OCI-LY1 (cell line): ENCODE measurements around the gene SSH3.
A peak's percentile ranks its signal among the peaks of the same experiment; 100 is the strongest.

Experiments
- H2AFZ ChIP-seq: fragments of 200-600 bp; sonication (generic), shearing (Covaris generic); 2 replicates; pipeline ENCODE4 v1.6.0; 2014; ENCODE audit warnings: antibody characterized with exemption, mild to moderate bottlenecking, low read length
- H3F3A ChIP-seq: fragments of 200-600 bp; sonication (generic), shearing (Covaris generic); 2 replicates; pipeline ENCODE4 v1.6.0; 2014; ENCODE audit warnings: mild to moderate bottlenecking, antibody characterized with exemption, low read length, moderate library complexity; ENCODE audit not compliant: insufficient read depth
- H3K27ac ChIP-seq: fragments of 200-600 bp; sonication (generic); 2 replicates; pipeline ENCODE4 v1.5.1; 2014; ENCODE audit warnings: low read length, mixed run types, mild to moderate bottlenecking, low read depth; ENCODE audit not compliant: poor library complexity, severe bottlenecking
- H3K27me3 ChIP-seq: fragments of 200-600 bp; sonication (generic); 2 replicates; pipeline ENCODE4 v1.6.0; 2014; ENCODE audit warnings: antibody characterized with exemption, mild to moderate bottlenecking, low read length, moderate library complexity; ENCODE audit not compliant: insufficient read depth
- H3K36me3 ChIP-seq: fragments of 200-600 bp; sonication (generic); 2 replicates; pipeline ENCODE4 v1.6.1; 2014; ENCODE audit warnings: mild to moderate bottlenecking, antibody characterized with exemption, low read length, moderate library complexity, mixed read lengths; ENCODE audit not compliant: insufficient read depth
- H3K4me1 ChIP-seq: fragments of 200-600 bp; sonication (generic); 2 replicates; pipeline ENCODE4 v1.5.1; 2014; ENCODE audit warnings: mild to moderate bottlenecking, low read length, moderate library complexity; ENCODE audit not compliant: insufficient read depth, severe bottlenecking
- H3K4me2 ChIP-seq: fragments of 200-600 bp; sonication (generic), shearing (Covaris generic); 2 replicates; pipeline ENCODE4 v1.6.1; 2014; ENCODE audit warnings: low read length
- H3K4me3 ChIP-seq: fragments of 200-600 bp; sonication (generic); 2 replicates; pipeline ENCODE4 v1.5.1; 2014; ENCODE audit warnings: low read length, low read depth, mild to moderate bottlenecking, mixed read lengths; ENCODE audit not compliant: poor library complexity, severe bottlenecking
- H3K79me2 ChIP-seq: fragments of 200-600 bp; shearing (Covaris generic); 2 replicates; pipeline ENCODE4 v1.6.1; 2016; ENCODE audit warnings: mixed run types, low read length, mixed read lengths; ENCODE audit not compliant: insufficient read depth
- H3K9ac ChIP-seq: fragments of 200-600 bp; sonication (generic), shearing (Covaris generic); 2 replicates; pipeline ENCODE4 v1.6.1; 2014; ENCODE audit warnings: mild to moderate bottlenecking, low read length, mixed read lengths
- H3K9me2 ChIP-seq: fragments of 200-600 bp; sonication (generic), shearing (Covaris generic); 2 replicates; pipeline ENCODE4 v1.6.1; 2014; ENCODE audit warnings: low read depth, mild to moderate bottlenecking, low read length, mixed read lengths
- H3K9me3 ChIP-seq: fragments of 200-600 bp; shearing (Covaris generic); 2 replicates; pipeline ENCODE4 v1.6.1; 2014; ENCODE audit warnings: low read length, mixed read lengths
- H4K20me1 ChIP-seq: fragments of 200-600 bp; sonication (generic), shearing (Covaris generic); 2 replicates; pipeline ENCODE4 v1.6.0; 2016; ENCODE audit warnings: mild to moderate bottlenecking, low read length; ENCODE audit not compliant: insufficient read depth
- CTCF ChIP-seq: fragments of 200-600 bp; sonication (generic), shearing (Covaris generic); IDR thresholded peaks from 2 replicates; pipeline ENCODE4 v1.5.1; 2017; ENCODE audit warnings: mild to moderate bottlenecking, antibody characterized with exemption, low read length, moderate library complexity, mixed read lengths
- EZH2 ChIP-seq: fragments of 200-600 bp; sonication (generic), shearing (Covaris generic); IDR thresholded peaks from 2 replicates; pipeline ENCODE4 v1.8.0; 2017; ENCODE audit warnings: borderline replicate concordance, mixed run types, mild to moderate bottlenecking, antibody characterized with exemption, low read length, moderate library complexity, mixed read lengths

SSH3 gene

DNA sequence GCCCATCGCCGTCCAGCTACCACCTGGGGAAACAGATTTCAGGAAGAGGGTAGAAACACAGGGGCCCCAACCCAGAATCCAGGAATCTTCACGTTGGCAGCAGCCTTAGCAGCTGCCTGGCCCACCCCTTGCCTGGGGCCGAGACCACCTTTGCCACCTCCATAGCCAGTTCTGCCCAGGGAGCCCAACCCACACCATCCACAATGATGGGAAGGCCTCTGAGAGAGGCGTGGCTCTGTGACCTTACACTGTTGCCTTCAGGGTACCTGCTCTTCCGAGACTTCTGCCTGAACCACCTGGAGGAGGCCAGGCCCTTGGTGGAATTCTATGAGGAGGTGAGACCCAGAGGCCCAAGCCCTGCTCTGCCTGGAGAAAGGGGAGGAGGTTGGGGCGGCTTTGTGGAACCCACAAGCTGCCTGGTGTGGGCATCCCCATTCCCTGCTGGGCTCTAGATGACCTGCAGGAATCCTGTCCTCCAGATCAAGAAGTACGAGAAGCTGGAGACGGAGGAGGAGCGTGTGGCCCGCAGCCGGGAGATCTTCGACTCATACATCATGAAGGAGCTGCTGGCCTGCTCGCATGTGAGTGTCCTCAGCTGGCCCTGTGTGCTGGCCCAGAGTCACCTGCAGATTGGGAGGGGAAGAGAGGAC, 24.3 kb upstream of the SSH3 start:
- Histone ChIP-seq H3K9me2 (no peaks in the 10 kb centered on the region), H3F3A (no peaks in the 10 kb centered on the region), H3K27me3 (no peaks in the 10 kb centered on the region), H3K79me2 (peaks cover 7% of the 10 kb centered on the region; the same call in 1 of the 2 replicates), H3K4me3 (no peak overlapping the region), H3K4me2 (no peak overlapping the region), H3K27ac (peak overlapping the region; percentile 98), H3K36me3 (peaks cover 82% of the 10 kb centered on the region), H4K20me1 (no peaks in the 10 kb centered on the region), H3K4me1 (peaks cover 45% of the 10 kb centered on the region), H3K9ac (peak overlapping the region; percentile 78; the same call in 1 of the 2 replicates), H2AFZ (no peak overlapping the region), H3K9me3 (no peaks in the 10 kb centered on the region)
- TF ChIP-seq EZH2 (no peak), CTCF (no peak)

DNA sequence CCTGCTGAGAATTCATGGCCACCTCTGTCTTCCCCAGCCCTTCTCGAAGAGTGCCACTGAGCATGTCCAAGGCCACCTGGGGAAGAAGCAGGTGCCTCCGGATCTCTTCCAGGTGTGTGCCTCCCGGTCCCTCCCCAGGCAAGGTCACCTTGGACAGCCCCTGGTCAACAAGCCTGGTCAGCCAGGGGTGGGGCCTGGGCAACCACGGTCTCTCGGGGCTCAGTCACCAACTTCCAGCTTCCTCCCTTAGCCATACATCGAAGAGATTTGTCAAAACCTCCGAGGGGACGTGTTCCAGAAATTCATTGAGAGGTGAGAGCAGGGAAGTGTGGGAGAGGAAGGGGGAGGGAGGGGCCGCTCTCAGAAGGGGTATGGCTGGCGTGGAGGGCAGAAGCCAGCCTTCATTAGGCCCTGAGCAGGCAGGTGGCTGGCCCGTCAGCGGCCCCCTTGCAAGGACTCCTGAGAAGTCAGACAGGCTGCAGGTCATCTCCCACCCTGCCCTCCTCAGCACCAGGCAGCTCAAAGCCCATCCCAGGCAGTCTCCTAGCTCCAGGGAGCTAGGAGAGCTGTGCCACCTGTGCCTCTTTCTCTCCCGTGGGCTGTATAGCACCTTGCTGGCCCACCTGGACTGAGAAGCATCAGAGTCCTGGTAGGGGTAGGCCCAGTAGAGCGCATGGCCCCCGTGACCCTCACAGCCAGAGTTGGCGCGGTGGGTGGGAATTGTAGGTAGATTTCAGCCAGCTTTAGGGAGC, 23.6 kb upstream of the SSH3 start:
- Histone ChIP-seq H3K4me1 (peaks cover 38% of the 10 kb centered on the region), H3K9me3 (no peaks in the 10 kb centered on the region), H3K4me3 (no peak overlapping the region), H3K9ac (no peak overlapping the region), H3F3A (no peaks in the 10 kb centered on the region), H2AFZ (no peak overlapping the region), H3K79me2 (peaks cover 3% of the 10 kb centered on the region; the same call in 1 of the 2 replicates), H4K20me1 (no peaks in the 10 kb centered on the region), H3K27ac (no peak overlapping the region), H3K27me3 (no peaks in the 10 kb centered on the region), H3K9me2 (no peaks in the 10 kb centered on the region), H3K4me2 (no peak overlapping the region), H3K36me3 (peaks cover 86% of the 10 kb centered on the region)
- no peak for TF ChIP-seq CTCF
- no peak for TF ChIP-seq EZH2

- H3K4me3 ChIP-seq: no peak overlapping the region
- no peak overlapping the region for H3K9ac ChIP-seq
- no peaks in the 10 kb centered on the region for H3K9me3 ChIP-seq
- peaks cover 35% of the 10 kb centered on the region for H3K4me1 ChIP-seq
- H3K79me2 ChIP-seq: no peaks in the 10 kb centered on the region; the same call in 1 of the 2 replicates
- H3K27me3 ChIP-seq: no peaks in the 10 kb centered on the region
- H2AFZ ChIP-seq: no peak overlapping the region
- H4K20me1 ChIP-seq: no peaks in the 10 kb centered on the region
- H3K9me2 ChIP-seq: no peaks in the 10 kb centered on the region
- no peak overlapping the region for H3K27ac ChIP-seq
- H3K4me2 ChIP-seq: no peak overlapping the region
- no peaks in the 10 kb centered on the region for H3F3A ChIP-seq
- TF ChIP-seq EZH2: no peak
- TF ChIP-seq CTCF: no peak
- H3K36me3 ChIP-seq: peaks cover 87% of the 10 kb centered on the region
Observed at GRCh38 chr11:67280341-67280787, 23.0 kb upstream of the SSH3 start.
